ENCODE results near the gene DLEC1. TPM values are rescaled to one million over a fixed set of nuclear protein-coding genes. Genes with fewer than 3 reads are reported as not detected.

DLEC1 gene
- total and polyA plus RNA-seq, 7 experiments from 2014 or later: 0.41 to 9.4 (median 5.6) TPM

GRCh38 chr3:38149708-38150107 lies 110.7 kb downstream of the DLEC1 start:
- Mint-ChIP-seq H3K4me3 (no peak overlapping the region), H3K27me3 (peaks cover 0 to 4% (median 0%) of the 10 kb centered on the region in 5 donors), H3K4me1 (peaks cover 12 to 41% (median 30%) of the 10 kb centered on the region in 7 donors), H3K27ac (peak overlapping the region in 8 of 9 donors; percentile 1 to 71 (median 42)), H3K36me3 (peaks cover 3 to 21% (median 7%) of the 10 kb centered on the region in 5 donors), H3K9me3 (peaks cover 0 to 31% (median 17%) of the 10 kb centered on the region in 11 donors)
- ATAC-seq (no peak), DNase-seq (no peak)
- Histone ChIP-seq H3K27me3 (ENCODE audit: control insufficient read depth in 2 of 2, insufficient read depth in 2 of 2, low read length in 2 of 2) (no peaks in the 10 kb centered on the region), H3K4me1 (ENCODE audit: control insufficient read depth in 2 of 2, insufficient read depth in 2 of 2, low read length in 2 of 2) (peaks cover 0 to 14% of the 10 kb centered on the region in 2 donors), H3K9me3 (ENCODE audit: control insufficient read depth in 2 of 3, low read length in 3 of 3) (no peaks in the 10 kb centered on the region), H3K27ac (ENCODE audit: low read depth, low read length) (no peak overlapping the region), H3K36me3 (ENCODE audit: control insufficient read depth in 2 of 3, insufficient read depth in 3 of 3, low read length in 3 of 3) (no peaks in the 10 kb centered on the region), H3K4me3 (ENCODE audit: low read length) (no peak overlapping the region)
- intact Hi-C loops (cut with micrococcal nuclease): no loop called here
- CTCF ChIA-PET: no interaction called here
- POLR2A ChIA-PET: interaction anchor here (1.6 kb wide), 1 partner anchor 15 kb away, joined by 5 read pairs; the partner anchor contains the start of gene OXSR1

DNA sequence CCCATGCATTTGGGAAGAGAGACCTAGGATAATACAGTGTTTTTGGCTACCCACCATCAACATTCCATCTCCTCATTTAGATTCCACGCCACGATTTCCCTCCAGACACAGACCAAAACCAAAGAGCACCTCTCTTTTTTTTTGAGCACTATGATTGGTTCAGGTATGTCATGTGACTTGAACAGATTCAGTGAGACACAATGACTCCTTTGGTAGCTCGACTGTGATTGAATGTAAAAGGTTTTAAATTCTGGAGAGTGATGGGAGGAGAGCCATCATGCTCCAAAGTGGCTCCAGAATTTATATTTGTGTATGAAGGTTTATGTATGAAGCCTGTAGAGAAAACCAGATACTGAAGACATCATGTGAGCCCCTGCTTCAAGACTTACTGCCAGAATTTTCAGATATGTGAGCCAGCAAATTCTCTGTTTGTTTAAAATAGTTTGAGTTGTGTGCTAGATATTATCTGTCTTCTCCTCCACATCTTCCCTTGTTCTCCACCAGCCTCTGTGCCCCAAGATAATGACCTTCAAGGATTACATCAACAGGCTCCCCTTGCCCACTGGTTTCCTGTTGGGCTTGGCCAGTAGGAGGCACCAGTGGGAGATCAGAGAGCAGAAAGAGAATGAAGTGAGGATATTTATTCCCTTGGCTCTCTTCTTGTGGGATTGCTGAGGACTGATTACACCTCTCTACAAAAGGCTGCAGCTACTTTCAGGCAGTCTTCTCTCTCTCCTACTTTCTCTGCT lies 111.9 kb downstream of the DLEC1 start:
- H3K27ac Mint-ChIP-seq: peak overlapping the region in 8 of 9 donors; percentile 7 to 78 (median 52)
- peaks cover 0 to 22% (median 11%) of the 10 kb centered on the region in 11 donors for H3K9me3 Mint-ChIP-seq
- Histone ChIP-seq H3K27me3 (ENCODE audit: control insufficient read depth in 2 of 2, insufficient read depth in 2 of 2, low read length in 2 of 2) (no peaks in the 10 kb centered on the region), H3K4me1 (ENCODE audit: control insufficient read depth in 2 of 2, insufficient read depth in 2 of 2, low read length in 2 of 2) (peaks cover 0 to 14% of the 10 kb centered on the region in 2 donors), H3K9me3 (ENCODE audit: control insufficient read depth in 2 of 3, low read length in 3 of 3) (no peaks in the 10 kb centered on the region), H3K36me3 (ENCODE audit: control insufficient read depth in 2 of 3, insufficient read depth in 3 of 3, low read length in 3 of 3) (no peaks in the 10 kb centered on the region), H3K27ac (ENCODE audit: low read depth, low read length) (no peak overlapping the region), H3K4me3 (ENCODE audit: low read length) (no peak overlapping the region)
- intact Hi-C loops (cut with micrococcal nuclease): no loop called here
- H3K27me3 Mint-ChIP-seq: no peaks in the 10 kb centered on the region
- peaks cover 3 to 19% (median 7%) of the 10 kb centered on the region in 5 donors for H3K36me3 Mint-ChIP-seq
- CTCF ChIA-PET: no interaction called here
- H3K4me1 Mint-ChIP-seq: peaks cover 12 to 48% (median 30%) of the 10 kb centered on the region in 7 donors
- POLR2A ChIA-PET: no interaction called here
- DNase-seq (no peak), ATAC-seq (no peak)
- H3K4me3 Mint-ChIP-seq: no peak overlapping the region

DNA sequence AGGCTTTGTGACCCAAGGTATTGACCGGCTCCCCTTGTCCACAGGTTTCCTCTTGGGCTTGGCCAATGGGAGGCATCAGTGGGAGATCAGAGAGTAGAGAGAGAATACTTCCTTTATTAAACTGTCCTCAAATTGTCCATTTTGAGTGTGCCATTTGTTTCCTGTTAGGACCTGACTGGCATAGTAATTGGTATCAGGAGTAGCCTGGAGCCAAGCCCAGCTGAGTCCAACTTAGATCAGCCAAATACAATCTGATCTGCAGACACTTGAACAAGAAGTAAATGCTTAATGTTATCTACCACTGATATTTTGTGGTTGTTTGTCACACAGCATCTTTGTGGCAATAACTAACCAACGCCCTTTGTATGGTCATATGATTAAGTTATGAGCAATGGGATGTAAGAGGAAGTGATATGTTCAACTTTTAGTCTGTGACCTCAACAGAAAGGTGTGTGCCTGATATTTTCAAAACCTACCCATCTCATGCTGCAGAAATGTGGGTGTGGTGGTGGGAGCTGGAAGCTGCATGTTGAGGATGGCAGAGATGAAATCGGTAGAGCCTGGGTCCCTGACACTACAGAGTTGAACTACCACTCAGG lies 112.8 kb downstream of the DLEC1 start:
- Mint-ChIP-seq H3K27me3 (no peaks in the 10 kb centered on the region), H3K36me3 (peaks cover 0 to 13% (median 3%) of the 10 kb centered on the region in 5 donors), H3K4me1 (peaks cover 12 to 48% (median 30%) of the 10 kb centered on the region in 7 donors), H3K4me3 (peak overlapping the region in 1 of 10 donors; percentile 57), H3K9me3 (peaks cover 0 to 15% (median 5%) of the 10 kb centered on the region in 11 donors), H3K27ac (peak overlapping the region in 7 of 9 donors; percentile 19 to 80 (median 58))
- no peaks in the 10 kb centered on the region for H3K36me3 ChIP-seq (ENCODE audit: control insufficient read depth in 2 of 3, insufficient read depth in 3 of 3, low read length in 3 of 3)
- peaks cover 0 to 14% of the 10 kb centered on the region in 2 donors for H3K4me1 ChIP-seq (ENCODE audit: control insufficient read depth in 2 of 2, insufficient read depth in 2 of 2, low read length in 2 of 2)
- ChIA-PET POLR2A (interaction anchor here (1.0 kb wide), 1 partner anchor 13 kb away, joined by 3 read pairs; the partner anchor contains the start of gene OXSR1), CTCF (no interaction called here)
- no peaks in the 10 kb centered on the region for H3K27me3 ChIP-seq (ENCODE audit: control insufficient read depth in 2 of 2, insufficient read depth in 2 of 2, low read length in 2 of 2)
- intact Hi-C loops (cut with micrococcal nuclease): loop anchor here in 1 of 2 donors (1.0 kb wide), 1 partner anchor 14 kb away; the partner anchor contains the start of gene OXSR1
- H3K27ac ChIP-seq (ENCODE audit: low read depth, low read length): no peak overlapping the region
- DNase-seq (peak in 2 of 9 donors; percentile 15 to 18), ATAC-seq (peak; percentile 84)
- H3K9me3 ChIP-seq (ENCODE audit: control insufficient read depth in 2 of 3, low read length in 3 of 3): no peaks in the 10 kb centered on the region
- no peak overlapping the region for H3K4me3 ChIP-seq (ENCODE audit: low read length)

GRCh38 chr3:38152609-38153008 lies 113.6 kb downstream of the DLEC1 start:
- POLR2A ChIA-PET: interaction anchor here (1.0 kb wide), 1 partner anchor 12 kb away, joined by 3 read pairs; the partner anchor contains the start of gene OXSR1
- Histone ChIP-seq H3K27ac (ENCODE audit: low read depth, low read length) (no peak overlapping the region), H3K4me1 (ENCODE audit: control insufficient read depth in 2 of 2, insufficient read depth in 2 of 2, low read length in 2 of 2) (peaks cover 0 to 14% of the 10 kb centered on the region in 2 donors), H3K27me3 (ENCODE audit: control insufficient read depth in 2 of 2, insufficient read depth in 2 of 2, low read length in 2 of 2) (no peaks in the 10 kb centered on the region), H3K4me3 (ENCODE audit: low read length) (no peak overlapping the region), H3K9me3 (ENCODE audit: control insufficient read depth in 2 of 3, low read length in 3 of 3) (no peaks in the 10 kb centered on the region), H3K36me3 (ENCODE audit: control insufficient read depth in 2 of 3, insufficient read depth in 3 of 3, low read length in 3 of 3) (no peaks in the 10 kb centered on the region)
- intact Hi-C loops (cut with micrococcal nuclease): loop anchor here in 1 of 2 donors (1.0 kb wide), 1 partner anchor 13 kb away; the partner anchor contains the start of gene OXSR1
- DNase-seq (no peak), ATAC-seq (no peak)
- CTCF ChIA-PET: no interaction called here
- H3K4me3 Mint-ChIP-seq: no peak overlapping the region
- H3K27ac Mint-ChIP-seq: peak overlapping the region in 3 of 9 donors; percentile 24 to 77 (median 48)
- peaks cover 0 to 13% (median under 1%) of the 10 kb centered on the region in 11 donors for H3K9me3 Mint-ChIP-seq
- peaks cover 0 to 5% (median 0%) of the 10 kb centered on the region in 5 donors for H3K36me3 Mint-ChIP-seq
- peaks cover 12 to 48% (median 29%) of the 10 kb centered on the region in 7 donors for H3K4me1 Mint-ChIP-seq
- no peaks in the 10 kb centered on the region for H3K27me3 Mint-ChIP-seq

- Histone ChIP-seq H3K4me1 (ENCODE audit: control insufficient read depth in 2 of 2, insufficient read depth in 2 of 2, low read length in 2 of 2) (peaks cover 0 to 14% of the 10 kb centered on the region in 2 donors), H3K27me3 (ENCODE audit: control insufficient read depth in 2 of 2, insufficient read depth in 2 of 2, low read length in 2 of 2) (no peaks in the 10 kb centered on the region), H3K4me3 (ENCODE audit: low read length) (no peak overlapping the region), H3K9me3 (ENCODE audit: control insufficient read depth in 2 of 3, low read length in 3 of 3) (no peaks in the 10 kb centered on the region), H3K36me3 (ENCODE audit: control insufficient read depth in 2 of 3, insufficient read depth in 3 of 3, low read length in 3 of 3) (no peaks in the 10 kb centered on the region), H3K27ac (ENCODE audit: low read depth, low read length) (no peak overlapping the region)
- H3K4me1 Mint-ChIP-seq: peaks cover 12 to 48% (median 25%) of the 10 kb centered on the region in 7 donors
- ChIA-PET CTCF (interaction anchor here (0.6 to 1.2 kb wide), 3 partner anchors 19 to 830 kb away, joined by 3 read pairs; no protein-coding TSS in a partner anchor), POLR2A (interaction anchor here (0.6 to 1.8 kb wide), 3 partner anchors 12 to 349 kb away, joined by 3 to 5 read pairs (median 4); partner anchors contain the start of genes ACAA1 and OXSR1)
- peaks cover 0 to 3% (median 0%) of the 10 kb centered on the region in 5 donors for H3K36me3 Mint-ChIP-seq
- peak overlapping the region in 1 of 9 donors; percentile 5 for H3K27ac Mint-ChIP-seq
- DNase-seq (no peak), ATAC-seq (no peak)
- intact Hi-C loops (cut with micrococcal nuclease): no loop called here
- peaks cover 0 to 13% (median 0%) of the 10 kb centered on the region in 11 donors for H3K9me3 Mint-ChIP-seq
- H3K27me3 Mint-ChIP-seq: no peaks in the 10 kb centered on the region
- H3K4me3 Mint-ChIP-seq: no peak overlapping the region
Measured at GRCh38 chr3:38153221-38153620, 114.2 kb downstream of the DLEC1 start.

DNA sequence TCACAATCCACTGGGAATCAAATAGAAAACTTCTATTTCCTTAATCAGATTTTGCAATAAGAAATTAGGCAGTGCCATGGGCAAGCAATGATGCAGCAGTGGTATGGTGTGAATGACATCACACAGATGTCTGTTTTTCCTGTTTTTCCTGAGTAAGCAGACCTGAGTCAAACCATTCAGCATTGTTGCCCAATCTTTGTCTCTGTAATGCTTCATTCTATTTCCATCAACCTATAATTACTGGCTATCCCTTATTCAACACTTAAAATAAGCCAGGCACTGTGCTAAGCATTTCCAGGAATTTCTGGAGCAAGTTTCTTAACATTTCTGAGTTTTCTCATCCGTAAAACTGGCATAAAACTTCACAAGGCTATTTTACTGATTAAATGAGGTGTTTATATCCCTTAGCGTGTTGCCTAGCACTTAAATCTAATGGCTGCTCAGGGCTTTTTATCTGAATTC lies 115.1 kb downstream of the DLEC1 start:
- intact Hi-C loops (cut with micrococcal nuclease): no loop called here
- Histone ChIP-seq H3K4me3 (ENCODE audit: low read length) (no peak overlapping the region), H3K27me3 (ENCODE audit: control insufficient read depth in 2 of 2, insufficient read depth in 2 of 2, low read length in 2 of 2) (no peaks in the 10 kb centered on the region), H3K27ac (ENCODE audit: low read depth, low read length) (no peak overlapping the region), H3K36me3 (ENCODE audit: control insufficient read depth in 2 of 3, insufficient read depth in 3 of 3, low read length in 3 of 3) (no peaks in the 10 kb centered on the region), H3K9me3 (ENCODE audit: control insufficient read depth in 2 of 3, low read length in 3 of 3) (no peaks in the 10 kb centered on the region), H3K4me1 (ENCODE audit: control insufficient read depth in 2 of 2, insufficient read depth in 2 of 2, low read length in 2 of 2) (peaks cover 0 to 14% of the 10 kb centered on the region in 2 donors)
- no peaks in the 10 kb centered on the region for H3K27me3 Mint-ChIP-seq
- ChIA-PET POLR2A (interaction anchor here (0.6 to 1.8 kb wide), 4 partner anchors 11 to 348 kb away, joined by 3 to 5 read pairs (median 4); partner anchors contain the start of genes ACAA1 and OXSR1), CTCF (interaction anchor here (1.2 kb wide), 1 partner anchor 18 kb away, joined by 3 read pairs; no protein-coding TSS in a partner anchor)
- peaks cover 12 to 48% (median 23%) of the 10 kb centered on the region in 7 donors for H3K4me1 Mint-ChIP-seq
- ATAC-seq: peak; percentile 63
- DNase-seq: no peak
- H3K9me3 Mint-ChIP-seq: peaks cover 0 to 13% (median 0%) of the 10 kb centered on the region in 11 donors
- H3K4me3 Mint-ChIP-seq: no peak overlapping the region
- peaks cover 0 to 3% (median 0%) of the 10 kb centered on the region in 5 donors for H3K36me3 Mint-ChIP-seq
- H3K27ac Mint-ChIP-seq: no peak overlapping the region

All from naive thymus-derived CD4-positive, alpha-beta T cell (primary cell).